Activated CD8-positive, alpha-beta memory T cell treated with anti-CD3 and anti-CD28 coated beads, Interleukin-2, amount 50 U/mL, for 1 hour (primary cell): ENCODE data around the gene SERPINA5.
"Not testable (repeated sequence)": the region's sequence is repeated elsewhere in the genome, so short reads cannot be mapped to it uniquely, and the experiment has no call there.

Experiments used
- DNase-seq: peaks from one replicate; pipeline ENCODE4 v3.0.0-alpha.2; 2020; ENCODE audit errors: extremely low read depth

Gene SERPINA5

DNA sequence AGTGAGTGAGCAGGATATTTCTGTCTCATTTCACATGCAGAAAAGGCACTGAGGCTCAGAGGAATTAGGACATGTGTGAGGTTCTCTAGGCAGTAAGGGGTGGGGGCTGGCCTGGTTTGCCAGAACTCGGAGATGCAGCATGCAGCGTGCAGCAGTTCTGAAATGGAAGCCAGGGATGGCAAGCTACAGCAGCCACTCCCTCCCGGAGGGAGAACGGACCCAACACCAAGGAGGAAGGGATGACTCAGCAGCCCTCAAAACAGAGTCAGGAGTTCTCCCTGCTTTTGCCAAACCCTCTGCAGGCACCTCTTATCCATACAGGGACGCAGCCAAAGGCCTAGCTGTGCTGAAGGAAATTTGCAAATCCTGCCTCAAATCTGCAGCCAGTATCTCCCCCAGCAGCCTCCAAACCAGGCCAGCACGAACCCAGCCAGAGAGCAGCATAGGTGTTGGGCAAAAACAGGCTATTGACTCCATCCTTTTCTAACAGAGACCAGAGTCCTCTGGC, 20.7 kb downstream of the SERPINA5 start:
- DNase-seq, result no peak

GRCh38 chr14:94602722-94603121, 21.5 kb downstream of the SERPINA5 start:
- no peak for DNase-seq

DNA sequence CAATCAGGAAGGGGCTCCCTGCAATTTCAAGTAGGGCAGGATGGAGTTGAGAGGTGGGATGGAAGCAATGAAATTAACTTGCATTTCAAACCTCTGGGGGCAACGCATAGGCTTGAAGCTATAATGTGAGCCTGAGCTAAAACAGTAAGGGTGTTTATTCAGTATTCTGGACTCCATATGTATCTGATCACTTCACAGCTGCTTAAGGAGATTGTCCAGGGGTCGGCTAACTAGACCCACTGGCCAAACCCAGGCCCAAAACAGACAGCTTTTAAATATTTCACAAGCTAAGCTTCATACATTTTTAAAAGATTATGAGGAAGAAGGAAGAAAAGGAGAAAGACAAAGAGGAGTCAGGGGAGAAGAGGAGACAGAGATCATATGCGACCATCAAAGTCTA, 24.1 kb downstream of the SERPINA5 start:
- no peak for DNase-seq

GRCh38 chr14:94608966-94609365, 27.7 kb downstream of the SERPINA5 start:
- not testable (repeated sequence) for DNase-seq

GRCh38 chr14:94611179-94611578, 30.0 kb downstream of the SERPINA5 start:
- DNase-seq, result no peak

DNA sequence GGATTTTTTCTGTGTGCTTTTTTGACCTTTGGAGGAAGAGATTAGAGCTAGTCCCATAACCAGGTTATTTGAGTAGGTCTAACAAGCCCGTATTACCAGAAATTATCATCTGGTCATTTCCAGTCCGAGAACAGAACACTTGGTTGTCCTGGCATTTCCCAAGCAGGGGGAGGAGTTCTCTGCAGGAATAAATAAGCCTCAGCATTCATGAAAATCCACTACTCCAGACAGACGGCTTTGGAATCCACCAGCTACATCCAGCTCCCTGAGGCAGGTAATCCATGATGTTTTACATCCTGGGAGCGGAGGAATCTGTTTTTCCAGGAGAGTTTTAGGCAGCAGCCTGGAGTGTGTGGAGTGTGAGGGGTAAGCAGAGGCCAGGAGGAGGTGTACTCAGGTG, 30.9 kb downstream of the SERPINA5 start, which contains the start of gene SERPINA3:
TSS of gene SERPINA3 (plus strand) at position 218 of the 400 bp plus-strand sequence. CDS start 2,051 bp downstream, outside the sequence.
- DNase-seq, result no peak

GRCh38 chr14:94612580-94613554, 31.6 kb downstream of the SERPINA5 start:
- DNase-seq, result no peak

- no peak for DNase-seq
These were observed 32.8 kb downstream of the SERPINA5 start for GRCh38 chr14:94613720-94614644.

DNA sequence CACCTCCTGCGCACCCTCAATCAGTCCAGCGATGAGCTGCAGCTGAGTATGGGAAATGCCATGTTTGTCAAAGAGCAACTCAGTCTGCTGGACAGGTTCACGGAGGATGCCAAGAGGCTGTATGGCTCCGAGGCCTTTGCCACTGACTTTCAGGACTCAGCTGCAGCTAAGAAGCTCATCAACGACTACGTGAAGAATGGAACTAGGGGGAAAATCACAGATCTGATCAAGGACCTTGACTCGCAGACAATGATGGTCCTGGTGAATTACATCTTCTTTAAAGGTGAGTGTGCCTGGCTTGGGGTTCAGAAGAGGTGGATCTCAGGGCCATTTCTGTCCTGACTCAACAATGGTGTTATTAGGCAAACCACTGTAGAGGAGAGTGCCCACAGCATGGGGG, 33.6 kb downstream of the SERPINA5 start:
- no peak for DNase-seq

GRCh38 chr14:94615254-94615653, 34.0 kb downstream of the SERPINA5 start:
- no peak for DNase-seq

GRCh38 chr14:94615823-94616570, 34.8 kb downstream of the SERPINA5 start:
- DNase-seq, result no peak

DNA sequence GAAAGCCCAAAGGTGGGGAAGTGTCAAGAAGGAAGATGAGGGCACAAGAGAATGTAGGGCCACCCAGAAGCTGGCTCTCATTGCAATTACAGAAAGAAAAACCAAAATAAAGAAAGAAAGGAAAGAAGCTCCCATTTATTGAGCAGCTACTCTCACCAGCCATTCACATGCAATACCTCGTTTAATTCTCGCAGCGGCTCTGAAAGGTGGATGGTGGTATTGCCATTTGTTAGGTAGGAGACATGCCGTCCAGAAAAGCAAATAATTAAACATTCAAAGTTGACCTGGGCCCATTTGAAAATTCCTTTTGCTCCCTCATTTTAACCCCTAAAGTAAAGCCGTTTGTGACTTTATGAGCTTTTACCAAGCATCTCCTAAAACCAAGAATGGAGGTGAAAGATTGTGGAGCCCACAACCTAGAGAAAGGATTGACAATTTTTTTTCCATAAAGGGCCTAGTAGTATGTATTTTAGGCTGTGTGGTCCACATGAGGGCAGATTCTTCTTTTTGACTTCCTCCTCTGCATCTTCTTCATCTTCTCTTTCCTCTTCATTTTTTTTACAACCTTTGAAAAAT, 36.2 kb downstream of the SERPINA5 start:
- DNase-seq, result no peak

- DNase-seq, result no peak
These were observed 37.0 kb downstream of the SERPINA5 start for GRCh38 chr14:94617988-94618822.

DNA sequence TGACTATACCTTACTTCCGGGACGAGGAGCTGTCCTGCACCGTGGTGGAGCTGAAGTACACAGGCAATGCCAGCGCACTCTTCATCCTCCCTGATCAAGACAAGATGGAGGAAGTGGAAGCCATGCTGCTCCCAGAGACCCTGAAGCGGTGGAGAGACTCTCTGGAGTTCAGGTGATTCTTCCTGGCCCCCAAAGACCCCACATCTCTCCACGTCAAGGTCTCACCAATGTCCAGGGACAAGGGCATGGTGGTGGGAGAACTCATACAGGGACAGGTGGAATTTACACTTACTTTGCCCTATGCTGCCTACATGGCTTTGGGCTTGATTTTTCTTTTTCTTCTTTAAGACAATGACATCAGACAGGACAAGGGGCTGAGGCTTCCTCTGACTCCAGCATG, 38.1 kb downstream of the SERPINA5 start:
- DNase-seq, result no peak

- no peak for DNase-seq
These were observed 39.4 kb downstream of the SERPINA5 start for GRCh38 chr14:94620597-94620996.

DNA sequence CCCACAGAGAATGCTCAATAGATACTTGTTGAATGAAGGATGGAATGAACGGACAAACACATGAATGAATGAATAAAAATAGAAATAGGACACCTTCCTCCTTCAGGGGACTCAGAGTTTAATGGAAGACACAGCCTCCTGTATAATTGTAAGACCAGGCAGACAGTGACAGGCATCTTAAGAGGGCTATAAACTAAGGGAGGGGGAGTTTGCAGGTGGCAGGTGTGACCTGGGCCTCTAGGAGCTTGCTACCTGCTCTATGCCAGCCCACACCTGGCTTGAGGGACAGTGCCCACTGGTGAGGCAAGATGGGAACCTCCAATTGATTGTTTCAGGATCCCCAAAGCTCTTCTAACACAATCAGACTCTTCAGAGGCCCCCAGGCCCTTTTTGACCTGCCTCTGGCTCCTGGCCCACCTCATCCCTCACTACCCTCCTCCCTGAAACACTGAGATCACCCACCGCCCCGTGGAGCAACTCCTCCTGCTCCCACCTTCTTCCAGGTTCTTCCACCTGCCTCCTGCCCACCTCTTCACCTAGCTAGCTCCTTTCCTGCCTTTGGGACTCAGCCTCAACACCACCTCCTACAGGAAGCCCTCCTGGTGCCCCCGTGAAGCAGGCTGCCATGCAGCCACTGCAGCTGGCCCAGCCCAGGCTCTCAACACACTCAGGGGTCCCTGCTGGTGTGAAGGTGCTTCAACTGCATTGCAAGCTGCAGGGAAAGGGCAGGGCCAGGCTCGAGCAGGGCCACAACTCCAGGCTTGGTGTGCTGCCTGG, 40.3 kb downstream of the SERPINA5 start:
- no peak for DNase-seq

DNA sequence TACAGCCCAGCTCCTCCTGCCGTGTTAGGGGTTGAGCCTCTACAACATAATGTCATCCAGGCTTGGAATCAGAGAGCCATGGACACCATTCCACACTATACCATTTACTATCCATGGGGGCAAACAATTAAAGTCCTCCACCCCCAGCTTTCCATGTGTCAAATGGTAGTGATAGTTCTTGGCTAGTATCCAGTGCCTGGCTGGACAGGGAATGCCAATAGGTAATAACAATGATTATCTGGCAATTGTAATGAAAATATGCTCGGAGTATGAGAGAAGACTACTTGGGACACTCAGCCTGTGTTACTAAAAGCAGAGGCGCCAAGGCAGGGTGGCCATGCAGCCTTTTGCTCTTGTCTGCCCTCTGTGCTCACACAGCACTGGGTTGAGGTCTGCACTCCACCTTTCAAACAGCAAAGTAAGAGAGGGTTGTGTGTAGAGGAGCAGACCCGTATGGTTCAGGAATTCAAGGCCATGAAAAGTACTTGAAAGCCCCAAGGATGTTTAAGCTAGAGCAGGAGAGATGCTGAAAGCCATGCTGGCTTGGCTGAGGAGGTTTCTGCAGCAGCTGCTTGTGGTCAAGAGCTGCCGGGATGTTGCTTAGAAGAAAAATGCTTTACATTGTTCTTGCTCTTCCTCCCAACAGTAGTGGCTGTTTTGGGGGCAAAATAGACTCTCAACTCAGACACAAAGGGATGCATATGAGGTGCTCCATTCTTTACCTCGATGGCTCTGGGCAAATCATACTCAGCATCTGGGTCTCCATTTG, 41.6 kb downstream of the SERPINA5 start:
- DNase-seq, result no peak

GRCh38 chr14:94623422-94623809, 42.2 kb downstream of the SERPINA5 start:
- DNase-seq, result no peak
